Natural killer cell treated with Interleukin-12 subunit alpha and Interleukin-12 subunit beta and Interleukin-15 and Interleukin-18, amount 100 ng/mL, for 72 hours (primary cell): ENCODE data around the gene FKTN. TPM values are rescaled to one million over a fixed set of nuclear protein-coding genes. Genes with fewer than 3 reads are reported as not detected.
"Not testable (repeated sequence)": the region's sequence is repeated elsewhere in the genome, so short reads cannot be mapped to it uniquely, and the experiment has no call there.

ENCODE experiments used
- ATAC-seq, 2 donors: fragments of 150-1000 bp; cut with Tn5 transposase in 1 of 2; sonication (Bioruptor Pico), chemical (Tn5 transposase) in 1 of 2; 2 replicates each; pipeline ENCODE4 v1.10.0; 2021
- DNase-seq: peaks from one replicate; pipeline ENCODE4 v3.0.0; 2022; ENCODE audit warnings: low spot score
- H3K27ac Mint-ChIP-seq, 2 donors: 1 replicate in 1 of 2; 2 replicates in 1 of 2; pipeline ENCODE4 v1.8.0; 2022; ENCODE audit warnings: mixed read lengths in 2 of 2, mild to moderate bottlenecking in 1 of 2, moderate library complexity in 1 of 2
- H3K27me3 Mint-ChIP-seq, 2 donors: 1 replicate in 1 of 2; 2 replicates in 1 of 2; pipeline ENCODE4 v1.8.0; 2022; ENCODE audit warnings: mixed read lengths in 2 of 2
- H3K36me3 Mint-ChIP-seq: one replicate; pipeline ENCODE4 v1.8.0; 2022; ENCODE audit warnings: mixed read lengths
- H3K4me1 Mint-ChIP-seq, 2 donors: 1 replicate in 1 of 2; 2 replicates in 1 of 2; pipeline ENCODE4 v1.8.0; 2022; ENCODE audit warnings: low read depth in 2 of 2, mixed read lengths in 2 of 2, mild to moderate bottlenecking in 1 of 2
- H3K4me3 Mint-ChIP-seq: one replicate; pipeline ENCODE4 v1.8.0; 2022; ENCODE audit warnings: mixed read lengths
- H3K9me3 Mint-ChIP-seq: 2 replicates; pipeline ENCODE4 v1.8.0; 2022; ENCODE audit warnings: mixed read lengths
- total RNA-seq, 2 donors: library from RNA; stranded (reverse); gene quantifications; one replicate each; pipeline ENCODE4 v1.2.3, GENCODE V29; 2022

Gene FKTN
- total RNA-seq, 2 donors from 2014 or later, result 18.6 to 26.2 TPM

DNA sequence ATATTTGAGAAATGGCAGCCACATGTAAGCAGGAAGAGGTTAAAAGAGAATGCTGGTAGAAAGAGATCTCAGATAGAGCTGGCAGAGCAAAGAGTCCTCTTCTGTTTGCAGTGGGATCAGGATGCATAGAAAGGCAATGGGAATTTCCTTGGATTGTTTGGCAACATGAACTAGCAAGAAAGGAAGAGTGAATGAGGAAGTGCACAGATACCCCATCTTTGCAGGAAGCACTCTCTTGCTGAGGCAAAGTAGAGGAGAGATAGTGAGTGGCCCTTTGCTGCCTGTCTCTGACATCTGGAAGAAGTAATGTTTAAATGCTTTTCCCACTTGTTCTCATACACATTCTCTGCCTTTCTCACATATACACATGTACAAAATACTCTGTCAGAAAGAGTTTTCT lies 14.5 kb downstream of the FKTN start:
- Mint-ChIP-seq H3K9me3 (peaks cover 7% of the 10 kb centered on the region), H3K27me3 (no peaks in the 10 kb centered on the region), H3K27ac (no peak overlapping the region), H3K4me1 (peaks cover 0 to 2% of the 10 kb centered on the region in 2 donors), H3K36me3 (peaks cover 28% of the 10 kb centered on the region), H3K4me3 (no peak overlapping the region)
- DNase-seq (no peak), ATAC-seq (no peak)

GRCh38 chr9:105579952-105580351 lies 22.0 kb downstream of the FKTN start:
- H3K27ac Mint-ChIP-seq, DNase-seq, H3K4me3 Mint-ChIP-seq, H3K4me1 Mint-ChIP-seq, H3K9me3 Mint-ChIP-seq, ATAC-seq, H3K27me3 Mint-ChIP-seq: not testable (repeated sequence)
- H3K36me3 Mint-ChIP-seq, result peaks cover 18% of the 10 kb centered on the region

- H3K4me1 Mint-ChIP-seq, H3K27ac Mint-ChIP-seq, H3K4me3 Mint-ChIP-seq, DNase-seq, ATAC-seq, H3K27me3 Mint-ChIP-seq, H3K9me3 Mint-ChIP-seq: not testable (repeated sequence)
- peaks cover 12% of the 10 kb centered on the region for H3K36me3 Mint-ChIP-seq
Measured at GRCh38 chr9:105581550-105581949, 23.6 kb downstream of the FKTN start.

DNA sequence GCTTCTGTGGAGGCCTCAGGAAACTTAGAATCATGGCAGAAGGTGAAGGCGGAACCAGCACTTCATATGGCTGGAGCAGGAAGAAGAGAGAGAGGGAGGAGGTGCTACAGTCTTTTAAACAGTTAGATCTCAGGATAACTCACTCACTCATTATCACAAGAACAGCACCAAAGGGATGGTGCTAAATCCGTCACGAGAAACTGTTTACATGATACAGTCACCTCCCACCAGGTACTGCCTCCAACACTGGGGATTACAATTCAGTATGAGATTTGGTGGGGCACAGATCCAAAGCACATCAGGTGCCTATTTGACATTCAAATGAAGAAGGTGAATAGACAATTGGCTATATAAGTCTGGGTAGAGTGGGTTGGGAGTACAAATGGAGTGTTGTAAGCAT lies 35.2 kb downstream of the FKTN start:
- Mint-ChIP-seq H3K4me1 (no peaks in the 10 kb centered on the region), H3K4me3 (no peak overlapping the region), H3K27ac (no peak overlapping the region), H3K9me3 (peaks cover 4% of the 10 kb centered on the region), H3K36me3 (peaks cover 21% of the 10 kb centered on the region), H3K27me3 (no peaks in the 10 kb centered on the region)
- no peak for ATAC-seq
- DNase-seq, result no peak

DNA sequence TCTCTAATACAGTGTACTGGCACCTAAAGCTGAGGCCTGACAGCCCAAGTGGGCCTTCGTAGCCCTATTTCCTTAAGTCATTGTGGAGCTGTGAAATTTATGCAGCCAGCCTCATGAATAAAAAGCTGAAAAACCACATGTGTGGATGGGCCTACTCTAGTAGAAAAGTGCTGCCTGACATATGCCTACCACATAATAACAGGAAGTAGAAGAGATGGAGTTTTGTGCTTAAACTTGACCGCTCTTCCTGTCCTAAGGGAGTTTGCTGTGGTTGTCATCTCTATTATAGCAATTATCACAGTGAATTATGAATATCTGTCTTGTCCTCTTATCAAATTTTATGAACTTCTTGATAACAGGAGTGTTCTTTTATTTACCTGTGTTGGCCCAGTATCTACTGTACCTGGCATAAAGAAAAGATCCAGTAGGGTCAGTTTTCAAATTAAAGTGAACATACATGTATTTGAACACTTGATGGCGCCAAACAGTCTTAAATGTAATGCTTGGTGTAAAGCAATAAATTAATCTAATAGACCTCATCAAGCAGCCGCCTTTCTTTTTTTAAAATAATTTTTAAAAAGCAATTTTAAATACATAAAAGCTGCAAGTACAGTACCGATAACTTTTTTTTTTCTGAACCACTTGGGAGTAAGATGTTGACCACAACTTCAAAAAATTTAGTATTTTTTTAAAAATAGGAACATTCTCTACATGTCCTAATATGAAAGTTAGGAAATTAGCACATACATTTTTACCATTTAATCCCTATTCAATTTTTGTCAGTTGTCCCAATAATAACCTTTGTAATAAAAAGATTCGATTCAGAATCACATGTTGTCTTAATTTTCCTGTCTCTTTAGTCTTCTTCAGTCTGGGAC lies 51.0 kb downstream of the FKTN start:
- Mint-ChIP-seq H3K4me3 (no peak overlapping the region), H3K4me1 (no peaks in the 10 kb centered on the region), H3K36me3 (peaks cover 3% of the 10 kb centered on the region), H3K27me3 (no peaks in the 10 kb centered on the region), H3K27ac (peak overlapping the region; percentile 16 to 71), H3K9me3 (no peaks in the 10 kb centered on the region)
- no peak for DNase-seq
- peak; percentile 17 to 67 for ATAC-seq

- Mint-ChIP-seq H3K36me3 (peaks cover 7% of the 10 kb centered on the region), H3K9me3 (no peaks in the 10 kb centered on the region)
- no peak for ATAC-seq
Measured at GRCh38 chr9:105621001-105621400, 63.1 kb downstream of the FKTN start.

DNA sequence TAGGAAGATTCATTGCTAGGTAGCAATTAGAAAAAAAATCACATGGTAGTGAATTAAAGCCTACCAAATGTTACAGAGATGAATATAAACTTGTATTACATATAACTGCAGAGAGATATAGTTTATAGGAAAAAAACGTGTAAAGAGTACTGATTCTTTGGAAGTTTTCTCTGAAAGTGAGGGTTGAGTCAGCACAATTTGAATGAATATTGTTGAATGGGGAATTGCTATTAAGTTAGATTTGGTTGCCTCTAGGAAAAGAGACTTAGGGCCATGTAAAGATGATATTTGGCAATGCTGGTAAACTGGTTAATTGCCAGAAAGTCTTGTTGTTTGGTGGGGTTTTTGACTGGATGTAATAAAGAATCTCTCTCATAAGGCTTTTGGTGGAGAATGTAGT lies 67.2 kb downstream of the FKTN start:
- peaks cover 13% of the 10 kb centered on the region for H3K36me3 Mint-ChIP-seq
- no peaks in the 10 kb centered on the region for H3K9me3 Mint-ChIP-seq
- ATAC-seq (no peak), DNase-seq (no peak)
- H3K4me1 Mint-ChIP-seq, result no peaks in the 10 kb centered on the region
- H3K4me3 Mint-ChIP-seq, result no peak overlapping the region
- no peaks in the 10 kb centered on the region for H3K27me3 Mint-ChIP-seq
- H3K27ac Mint-ChIP-seq, result no peak overlapping the region

More at GRCh38 chr9:105621001-105621400, 63.1 kb downstream of the FKTN start:
- H3K4me3 Mint-ChIP-seq, result no peak overlapping the region
- DNase-seq, result no peak
- no peak overlapping the region for H3K27ac Mint-ChIP-seq
- H3K27me3 Mint-ChIP-seq, result no peaks in the 10 kb centered on the region
- no peaks in the 10 kb centered on the region for H3K4me1 Mint-ChIP-seq

GRCh38 chr9:105632807-105633206 lies 74.9 kb downstream of the FKTN start:
- Mint-ChIP-seq H3K4me1 (no peaks in the 10 kb centered on the region), H3K27ac (no peak overlapping the region), H3K4me3 (no peak overlapping the region)

DNA sequence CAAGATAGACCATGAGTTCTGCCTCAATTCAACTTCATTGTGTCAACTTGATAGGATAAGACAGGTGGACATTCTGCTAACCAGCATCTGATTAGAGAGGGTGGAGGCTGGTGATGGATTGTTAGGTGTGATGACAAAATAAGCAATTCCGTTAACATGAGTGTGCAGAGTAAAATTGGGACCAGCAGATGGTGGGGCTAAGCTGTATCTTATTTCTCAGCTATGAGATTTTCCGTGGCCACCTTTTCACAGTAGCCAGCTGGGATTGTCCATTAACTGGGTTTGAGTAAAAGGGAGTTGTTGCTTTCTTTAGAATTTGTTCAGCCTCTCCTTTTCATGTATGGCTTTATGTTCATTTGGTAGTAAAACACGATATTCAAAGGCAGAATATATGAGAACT lies 75.5 kb downstream of the FKTN start:
- no peaks in the 10 kb centered on the region for H3K4me1 Mint-ChIP-seq
- H3K36me3 Mint-ChIP-seq, result peaks cover 6% of the 10 kb centered on the region
- H3K4me3 Mint-ChIP-seq, result no peak overlapping the region
- no peaks in the 10 kb centered on the region for H3K9me3 Mint-ChIP-seq
- no peak overlapping the region for H3K27ac Mint-ChIP-seq
- no peak for DNase-seq
- ATAC-seq, result no peak
- H3K27me3 Mint-ChIP-seq, result no peaks in the 10 kb centered on the region

More at GRCh38 chr9:105632807-105633206, 74.9 kb downstream of the FKTN start:
- Mint-ChIP-seq H3K27me3 (no peaks in the 10 kb centered on the region), H3K9me3 (no peaks in the 10 kb centered on the region), H3K36me3 (peaks cover 7% of the 10 kb centered on the region)
- no peak for DNase-seq
- ATAC-seq, result no peak

DNA sequence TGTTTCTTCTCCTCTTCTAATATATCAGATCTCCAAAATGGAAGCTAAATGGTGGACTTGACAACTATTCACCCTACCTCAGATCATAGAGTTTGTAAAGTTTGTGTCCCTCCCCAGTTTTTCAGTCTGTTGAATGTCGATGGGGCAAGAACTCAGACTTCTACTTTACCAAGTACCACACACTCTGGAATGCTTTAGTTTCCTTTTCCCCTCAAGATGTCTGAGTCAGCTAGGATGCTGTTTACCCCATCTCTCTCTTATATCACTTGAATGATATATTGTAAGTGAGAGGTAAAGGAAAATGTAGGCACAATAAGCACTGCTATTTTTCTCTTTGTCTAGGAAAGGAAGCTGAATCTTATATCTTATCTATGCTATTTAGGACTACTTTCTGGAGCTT lies 78.4 kb downstream of the FKTN start:
- Mint-ChIP-seq H3K9me3 (no peaks in the 10 kb centered on the region), H3K36me3 (peaks cover 9% of the 10 kb centered on the region), H3K27ac (no peak overlapping the region), H3K27me3 (no peaks in the 10 kb centered on the region), H3K4me3 (no peak overlapping the region), H3K4me1 (no peaks in the 10 kb centered on the region)
- no peak for ATAC-seq
- no peak for DNase-seq

- H3K27ac Mint-ChIP-seq, result no peak overlapping the region
- DNase-seq (no peak), ATAC-seq (no peak)
- no peaks in the 10 kb centered on the region for H3K27me3 Mint-ChIP-seq
- H3K36me3 Mint-ChIP-seq, result peaks cover 11% of the 10 kb centered on the region
- H3K9me3 Mint-ChIP-seq, result no peaks in the 10 kb centered on the region
- H3K4me3 Mint-ChIP-seq, result no peak overlapping the region
- no peaks in the 10 kb centered on the region for H3K4me1 Mint-ChIP-seq
Measured at GRCh38 chr9:105637787-105638395, 80.0 kb downstream of the FKTN start.

DNA sequence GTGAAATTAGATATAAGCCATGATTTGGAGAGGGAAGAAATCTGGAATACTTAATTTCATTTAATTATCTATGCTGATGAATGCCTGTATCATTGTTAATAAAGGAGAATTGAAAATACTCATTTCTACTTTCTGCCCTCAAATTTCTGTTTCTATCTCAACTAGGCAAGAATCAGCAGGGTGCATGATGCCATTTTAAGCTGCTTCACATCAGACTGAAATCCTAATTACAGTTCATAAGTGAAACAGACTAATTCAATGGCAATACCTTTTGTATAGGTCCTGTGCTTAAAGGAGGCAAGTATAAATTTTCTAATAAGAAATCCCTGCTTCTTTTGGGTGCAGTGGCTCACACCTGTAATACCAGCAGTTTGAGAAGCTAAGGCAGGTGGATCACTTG lies 82.0 kb downstream of the FKTN start:
- peaks cover 11% of the 10 kb centered on the region for H3K36me3 Mint-ChIP-seq
- no peaks in the 10 kb centered on the region for H3K4me1 Mint-ChIP-seq
- H3K4me3 Mint-ChIP-seq, result no peak overlapping the region
- H3K27me3 Mint-ChIP-seq, result no peaks in the 10 kb centered on the region
- no peaks in the 10 kb centered on the region for H3K9me3 Mint-ChIP-seq
- DNase-seq, result no peak
- no peak for ATAC-seq
- no peak overlapping the region for H3K27ac Mint-ChIP-seq

GRCh38 chr9:105643795-105644194 lies 85.9 kb downstream of the FKTN start:
- DNase-seq (no peak), ATAC-seq (no peak)
- no peaks in the 10 kb centered on the region for H3K9me3 Mint-ChIP-seq
- no peaks in the 10 kb centered on the region for H3K4me1 Mint-ChIP-seq
- no peaks in the 10 kb centered on the region for H3K27me3 Mint-ChIP-seq
- no peak overlapping the region for H3K27ac Mint-ChIP-seq
- H3K4me3 Mint-ChIP-seq, result no peak overlapping the region
- peaks cover 4% of the 10 kb centered on the region for H3K36me3 Mint-ChIP-seq

DNA sequence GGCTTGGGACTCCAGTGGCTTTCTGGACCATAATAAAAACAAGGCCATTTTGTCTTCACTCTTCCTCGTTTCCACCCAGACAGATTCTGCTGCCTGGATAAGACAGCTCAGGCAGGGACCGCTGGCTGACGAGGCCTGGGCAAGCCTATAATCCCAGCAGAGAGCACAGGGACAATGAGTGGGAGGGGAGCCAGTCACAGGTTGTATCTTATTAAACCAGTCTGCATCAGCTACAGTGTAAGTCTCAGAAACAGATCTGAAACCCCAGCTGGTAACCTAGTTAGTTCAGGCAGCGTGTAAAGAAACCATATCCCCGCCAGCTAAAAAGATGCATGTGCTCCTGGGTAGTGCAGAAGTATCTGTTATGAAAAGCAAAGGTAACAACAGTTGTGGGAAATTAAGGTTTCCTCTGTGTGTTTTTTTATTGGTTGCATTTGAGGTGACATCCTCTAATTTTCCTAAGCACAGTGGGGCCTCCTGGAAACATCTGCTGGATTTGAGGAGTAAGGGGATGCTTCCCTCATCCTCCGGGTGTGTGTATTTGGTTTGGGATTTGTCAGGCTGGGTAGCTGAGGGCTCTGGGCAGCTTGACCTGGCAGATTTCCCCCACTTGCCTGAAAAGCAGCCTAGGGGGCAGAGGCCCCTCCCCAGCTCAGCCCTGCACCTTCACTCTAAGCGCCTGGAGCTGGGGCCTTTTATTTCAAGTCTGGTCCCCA lies 89.1 kb downstream of the FKTN start:
- ATAC-seq, result no peak
- no peaks in the 10 kb centered on the region for H3K9me3 Mint-ChIP-seq
- H3K4me3 Mint-ChIP-seq, result no peak overlapping the region
- H3K27me3 Mint-ChIP-seq, result no peaks in the 10 kb centered on the region
- H3K36me3 Mint-ChIP-seq, result no peaks in the 10 kb centered on the region
- no peaks in the 10 kb centered on the region for H3K4me1 Mint-ChIP-seq
- DNase-seq, result no peak
- H3K27ac Mint-ChIP-seq, result no peak overlapping the region
